Stimulated activated CD8-positive, alpha-beta memory T cell treated with anti-CD3 and anti-CD28 coated beads, Interleukin-12 subunit alpha, Interleukin-12 subunit beta, amount 100 ng/mL, for 24 hours (primary cell): Measurements from ENCODE around the gene C9orf50.
"Not testable (repeated sequence)": the region's sequence is repeated elsewhere in the genome, so short reads cannot be mapped to it uniquely, and the experiment has no call there.

Experiments used
- DNase-seq: peaks from one replicate; pipeline ENCODE4 v3.0.0-alpha.2; 2020; ENCODE audit errors: extremely low read depth

C9orf50 gene

DNA sequence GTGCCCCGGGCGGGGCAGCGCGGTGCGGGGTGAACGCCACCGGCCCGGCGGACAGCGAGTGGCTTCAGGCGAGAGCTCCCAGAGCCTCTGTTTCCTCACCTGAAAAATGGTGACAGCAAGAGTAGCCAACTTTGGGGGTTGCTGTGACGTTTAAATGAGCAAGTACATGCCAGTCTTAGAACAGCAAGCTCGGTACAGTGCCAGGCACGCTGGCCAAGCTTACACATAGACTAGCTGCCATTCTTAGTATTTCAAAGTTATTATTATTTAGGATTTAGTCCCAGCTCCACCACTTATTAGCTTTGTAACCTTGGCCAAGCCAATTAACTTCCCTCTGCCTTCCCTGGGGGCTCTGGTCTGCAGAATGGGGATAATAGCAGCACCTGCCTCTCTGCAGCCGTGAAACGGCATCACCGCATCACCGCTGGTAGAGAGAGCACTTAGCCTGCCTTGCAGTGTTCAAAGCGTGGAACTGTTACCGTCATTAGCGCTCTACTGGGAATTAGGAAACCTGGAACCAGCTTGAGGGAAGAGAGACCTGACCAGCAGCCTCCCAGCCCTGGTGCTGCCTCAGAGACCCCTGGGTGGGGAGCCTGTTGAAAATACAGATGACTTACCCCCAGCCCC, at the start of gene C9orf50:
TSS of gene C9orf50 (minus strand) at position 433 of the 627 bp plus-strand sequence. CDS start 527 bp downstream, outside the sequence.
- DNase-seq: no peak

- DNase-seq: no peak
These were observed 49.0 kb upstream of the C9orf50 start for GRCh38 chr9:129669946-129670345.

- DNase-seq: no peak
These were observed 48.3 kb upstream of the C9orf50 start for GRCh38 chr9:129669141-129669718.

GRCh38 chr9:129667850-129668249, 46.9 kb upstream of the C9orf50 start:
- DNase-seq: no peak

DNA sequence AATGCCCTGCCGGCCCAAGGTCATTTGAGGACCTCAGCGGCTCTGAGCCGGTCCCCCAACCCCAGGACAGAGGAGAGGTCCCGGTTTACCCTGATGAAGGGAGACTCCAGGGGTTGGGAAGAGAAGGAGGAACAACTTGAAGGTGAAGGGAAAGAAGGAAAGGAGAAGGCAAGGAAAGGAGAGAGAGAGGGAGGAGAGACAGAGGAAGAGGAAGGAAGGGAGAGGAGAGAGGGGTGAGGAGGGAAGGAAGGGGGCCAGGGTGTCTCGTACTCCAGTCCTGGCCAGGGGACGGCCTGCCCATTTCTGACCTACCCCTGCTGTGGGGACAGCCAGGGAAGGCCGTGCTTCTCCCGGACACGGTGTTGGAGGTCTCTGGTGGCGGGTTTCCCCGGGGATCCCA, 46.5 kb upstream of the C9orf50 start:
- DNase-seq: no peak

DNA sequence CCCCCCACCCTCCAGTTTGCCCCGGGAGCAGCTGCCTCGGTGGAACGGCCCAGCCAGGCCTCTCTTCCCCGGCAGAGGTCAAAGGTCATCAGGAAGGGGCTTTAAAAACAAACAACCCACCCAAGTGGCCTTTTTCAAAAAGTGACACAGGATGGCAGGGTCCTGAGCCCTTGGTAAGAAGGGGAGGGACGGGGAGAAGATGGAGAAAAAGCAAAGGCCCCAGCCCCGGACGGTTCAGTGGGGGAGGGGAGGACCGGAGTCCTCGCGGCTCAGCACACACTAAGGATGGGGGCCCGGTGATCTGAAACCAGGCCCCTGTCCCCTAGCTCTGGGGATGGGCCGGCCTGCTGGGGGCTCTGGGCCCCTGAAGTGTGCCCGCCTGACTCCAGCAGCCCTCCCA, 45.7 kb upstream of the C9orf50 start:
- no peak for DNase-seq

- no peak for DNase-seq
These were observed 45.1 kb upstream of the C9orf50 start for GRCh38 chr9:129665814-129666520.

DNA sequence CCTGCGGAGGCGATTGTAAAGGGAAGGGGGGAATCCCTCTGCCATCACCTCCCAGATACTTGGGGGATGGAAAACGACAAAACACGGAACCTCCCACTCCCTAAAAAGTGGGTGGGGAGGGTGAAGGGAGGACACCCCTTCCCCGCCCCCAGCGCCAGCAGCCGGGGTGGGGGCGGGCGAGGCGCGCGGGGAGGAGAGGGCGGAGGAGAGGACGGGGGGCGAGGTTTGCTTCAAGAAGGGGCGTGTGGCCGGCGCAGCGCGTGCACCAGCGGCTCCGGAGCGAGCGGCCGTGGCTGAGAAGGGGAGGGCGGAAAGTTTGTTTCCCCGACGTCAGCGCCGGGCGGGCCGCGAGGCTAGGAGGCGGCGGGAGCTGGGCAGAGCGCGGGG, 44.5 kb upstream of the C9orf50 start, which contains the start of gene PRRX2:
TSS of gene PRRX2 (plus strand) at position 259 of the 387 bp plus-strand sequence. CDS start 221 bp downstream, outside the sequence.
- no peak for DNase-seq

- DNase-seq: no peak
These were observed 44.0 kb upstream of the C9orf50 start for GRCh38 chr9:129664746-129665388.

DNA sequence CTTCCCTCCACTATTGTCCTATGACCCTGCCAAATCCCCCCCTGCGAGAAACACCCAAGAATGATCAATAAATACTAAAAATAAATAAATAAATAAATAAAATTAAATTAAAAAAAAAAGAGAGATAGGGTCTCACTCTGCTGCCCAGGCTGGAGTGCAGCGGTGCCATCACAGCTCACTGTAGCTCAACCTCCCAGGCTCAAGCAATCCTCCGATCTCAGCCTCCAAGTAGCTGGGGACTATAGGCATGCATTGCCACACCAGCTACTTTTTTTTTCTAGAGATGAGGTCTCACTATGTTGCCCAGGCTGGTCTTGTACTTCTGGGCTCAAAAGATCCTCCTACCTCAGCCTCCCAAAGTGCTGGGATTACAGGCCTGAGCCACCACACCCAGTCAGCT, 41.3 kb upstream of the C9orf50 start:
- not testable (repeated sequence) for DNase-seq

- no peak for DNase-seq
These were observed 40.1 kb upstream of the C9orf50 start for GRCh38 chr9:129661029-129661428.

DNA sequence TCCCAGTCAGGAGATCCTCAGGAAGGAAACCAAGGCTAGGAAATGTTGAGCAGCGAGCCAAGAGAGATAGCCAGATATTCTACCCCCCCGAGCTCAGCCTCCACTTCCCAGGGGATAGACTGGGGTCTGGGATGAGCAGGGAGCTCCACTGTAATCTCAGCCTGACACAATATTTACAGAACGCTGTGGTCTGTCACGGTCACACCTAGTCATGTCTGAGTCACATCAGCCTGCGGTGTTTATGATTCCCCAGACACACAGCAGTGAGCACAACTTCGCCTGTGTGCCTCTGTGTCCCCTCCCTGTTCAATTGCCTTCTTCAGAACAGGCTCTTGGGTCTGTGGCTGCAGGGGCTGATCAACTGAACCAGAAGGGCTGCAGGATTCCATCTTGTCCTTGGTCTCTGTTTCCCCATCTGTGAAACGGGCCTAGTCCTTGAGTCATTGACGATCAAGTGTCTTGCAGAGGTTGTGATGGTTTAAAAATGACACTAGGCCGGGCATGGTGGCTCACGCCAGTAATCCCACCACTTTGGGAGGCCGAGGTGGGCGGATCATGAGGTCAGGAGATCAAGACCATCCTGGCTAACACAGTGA, 36.0 kb upstream of the C9orf50 start:
- DNase-seq: no peak

- DNase-seq: no peak
These were observed 34.8 kb upstream of the C9orf50 start for GRCh38 chr9:129655696-129656095.

DNA sequence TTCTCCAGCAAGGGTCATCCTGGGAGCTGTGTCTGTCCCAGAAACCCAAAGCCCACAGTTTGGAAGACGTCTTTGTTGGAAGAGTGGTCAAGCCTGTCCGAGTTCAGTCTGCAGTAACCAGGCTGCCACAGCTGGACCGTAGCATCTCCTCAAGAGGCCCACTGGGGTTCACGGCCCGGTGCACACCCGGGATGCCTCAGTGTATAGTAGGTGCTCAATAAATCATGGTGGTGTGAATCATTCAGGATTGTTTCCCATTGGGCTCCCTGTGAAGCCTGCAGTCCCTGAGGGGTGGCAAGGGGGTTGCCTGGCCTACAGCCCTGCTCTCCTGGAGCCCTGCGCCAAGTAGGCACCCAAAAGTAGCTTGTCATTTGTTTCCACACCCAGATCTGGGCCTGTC, 34.3 kb upstream of the C9orf50 start:
- no peak for DNase-seq

DNA sequence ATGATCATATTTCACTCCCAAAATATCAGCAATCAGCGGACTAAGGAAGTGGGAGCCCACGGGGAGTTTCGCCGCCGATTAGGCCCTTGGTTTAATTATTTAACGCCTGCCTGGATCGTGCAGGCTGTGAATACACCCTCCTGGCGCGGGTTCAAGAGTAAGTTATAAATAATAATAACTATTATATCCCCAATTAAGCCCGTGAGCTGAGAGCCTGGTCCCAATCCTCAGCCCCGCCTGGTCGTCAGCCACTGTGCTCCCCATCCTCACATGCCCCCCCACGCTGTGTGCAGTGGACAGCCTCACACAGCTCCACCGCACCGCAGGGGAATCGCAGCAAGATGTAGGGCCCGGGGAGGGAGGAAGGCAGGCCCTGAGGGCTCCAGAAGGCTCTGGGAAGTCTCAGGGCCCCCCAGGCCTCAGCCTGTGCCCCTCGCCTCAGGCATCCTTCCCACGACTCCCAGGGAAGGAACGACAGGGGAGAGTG, 33.7 kb upstream of the C9orf50 start:
- DNase-seq: no peak

DNA sequence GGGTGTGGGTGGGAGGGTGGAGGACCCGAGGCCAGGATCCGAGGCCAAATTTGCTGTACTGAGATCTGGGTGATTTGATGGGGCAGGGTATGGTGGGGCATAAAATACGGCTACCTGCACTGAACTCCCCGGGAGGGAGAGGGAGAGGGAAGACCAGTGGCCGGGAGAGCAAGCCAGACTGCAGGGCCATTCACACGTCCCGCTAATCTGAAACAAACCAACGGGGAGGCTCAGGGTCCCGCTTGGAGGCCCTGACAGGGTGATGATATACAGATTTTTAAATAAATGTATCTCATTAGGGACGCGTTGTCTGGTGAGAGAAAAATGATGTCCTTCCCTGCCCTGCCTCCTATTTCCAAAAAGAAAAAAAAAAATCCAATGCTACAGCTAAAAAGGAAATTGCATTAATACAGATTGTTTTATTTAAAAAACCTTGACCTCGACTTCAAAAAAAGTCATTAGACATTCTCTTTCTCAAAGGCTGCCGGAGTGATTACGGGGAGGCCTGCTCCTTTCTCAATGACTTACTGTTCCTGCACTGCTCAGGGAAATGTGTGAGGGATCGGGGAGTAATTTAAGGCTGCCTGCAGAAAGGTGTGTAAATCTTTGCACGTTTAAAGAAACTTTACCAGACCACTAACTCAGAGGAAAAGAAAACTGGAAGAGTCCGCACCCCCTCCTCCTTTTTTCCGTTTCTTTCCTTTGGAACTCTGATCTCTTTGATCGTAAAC, 33.1 kb upstream of the C9orf50 start:
- DNase-seq: no peak

DNA sequence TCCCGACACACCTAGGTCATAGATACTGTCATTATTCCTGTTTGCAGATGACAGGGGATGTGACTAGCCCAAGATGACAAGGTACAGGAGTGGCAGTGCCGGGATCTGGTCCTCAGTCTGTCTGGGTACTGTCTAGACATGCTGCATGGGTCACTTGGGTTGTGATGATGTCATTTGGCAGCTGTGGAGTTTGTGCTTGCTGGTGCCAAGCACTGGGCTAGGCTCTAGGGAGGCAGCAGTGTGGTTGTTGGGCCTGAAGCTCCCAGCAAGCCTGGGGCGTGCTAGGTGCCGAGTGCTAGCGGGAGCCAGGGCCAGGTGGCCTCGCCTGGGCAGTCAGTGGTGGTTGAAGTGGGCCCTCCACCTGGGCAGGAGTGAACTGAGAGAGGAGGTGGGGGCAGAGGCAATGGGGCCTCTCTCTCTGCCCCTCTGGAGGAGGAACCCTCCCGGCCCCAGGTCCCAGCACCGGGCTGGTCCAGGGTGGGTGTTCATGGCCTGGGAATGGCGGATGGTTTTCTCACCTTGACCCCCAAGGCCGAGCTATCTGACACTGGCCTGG, 29.9 kb upstream of the C9orf50 start:
- no peak for DNase-seq

GRCh38 chr9:129649726-129650679, 29.1 kb upstream of the C9orf50 start:
- no peak for DNase-seq

GRCh38 chr9:129648764-129649115, 27.8 kb upstream of the C9orf50 start:
- no peak for DNase-seq
